ENCODE data around the gene MAPKAP1. TPM values are rescaled to one million over a fixed set of nuclear protein-coding genes. Genes with fewer than 3 reads are reported as not detected.

MAPKAP1 gene
- total RNA-seq, 2 experiments from 2014 or later = 66.2 to 78.8 TPM

GRCh38 chr9:125476645-125477044, 230.4 kb downstream of the MAPKAP1 start:
- DNase-seq (ENCODE audit: low spot score) = no peak
- ChIA-PET POLR2A (no interaction called here), CTCF (ENCODE audit: unreplicated experiment) (no interaction called here)
- Histone ChIP-seq H3K79me2 (ENCODE audit: insufficient read depth, low read depth, low read length) (no peaks in the 10 kb centered on the region), H3K9me3 (ENCODE audit: low read length) (no peaks in the 10 kb centered on the region), H2AFZ (ENCODE audit: low read length) (no peak overlapping the region), H3K4me2 (ENCODE audit: low read length) (no peak overlapping the region), H3K4me1 (ENCODE audit: insufficient read depth, low read length, poor library complexity, severe bottlenecking) (no peaks in the 10 kb centered on the region), H4K20me1 (ENCODE audit: insufficient read depth, low read length) (no peaks in the 10 kb centered on the region), H3K27ac (ENCODE audit: low read depth, low read length, poor library complexity, severe bottlenecking) (no peak overlapping the region), H3K36me3 (ENCODE audit: insufficient read depth, low read length) (peaks cover 13% of the 10 kb centered on the region; the same call in 1 of the 2 replicates), H3K4me3 (ENCODE audit: low read depth, low read length, poor library complexity, severe bottlenecking) (no peak overlapping the region), H3K9me2 (ENCODE audit: insufficient read depth, low read length) (no peaks in the 10 kb centered on the region)
- TF ChIP-seq, protein P1, sequence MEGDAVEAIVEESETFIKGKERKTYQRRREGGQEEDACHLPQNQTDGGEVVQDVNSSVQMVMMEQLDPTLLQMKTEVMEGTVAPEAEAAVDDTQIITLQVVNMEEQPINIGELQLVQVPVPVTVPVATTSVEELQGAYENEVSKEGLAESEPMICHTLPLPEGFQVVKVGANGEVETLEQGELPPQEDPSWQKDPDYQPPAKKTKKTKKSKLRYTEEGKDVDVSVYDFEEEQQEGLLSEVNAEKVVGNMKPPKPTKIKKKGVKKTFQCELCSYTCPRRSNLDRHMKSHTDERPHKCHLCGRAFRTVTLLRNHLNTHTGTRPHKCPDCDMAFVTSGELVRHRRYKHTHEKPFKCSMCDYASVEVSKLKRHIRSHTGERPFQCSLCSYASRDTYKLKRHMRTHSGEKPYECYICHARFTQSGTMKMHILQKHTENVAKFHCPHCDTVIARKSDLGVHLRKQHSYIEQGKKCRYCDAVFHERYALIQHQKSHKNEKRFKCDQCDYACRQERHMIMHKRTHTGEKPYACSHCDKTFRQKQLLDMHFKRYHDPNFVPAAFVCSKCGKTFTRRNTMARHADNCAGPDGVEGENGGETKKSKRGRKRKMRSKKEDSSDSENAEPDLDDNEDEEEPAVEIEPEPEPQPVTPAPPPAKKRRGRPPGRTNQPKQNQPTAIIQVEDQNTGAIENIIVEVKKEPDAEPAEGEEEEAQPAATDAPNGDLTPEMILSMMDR (conservative IDR thresholded peaks at IDR 0.05; ENCODE audit: low read length) = no peak
- no peak for TF ChIP-seq EZH2phosphoT487 (IDR thresholded peaks at IDR 0.05; ENCODE audit: borderline replicate concordance, low read depth, low read length)
- intact Hi-C loops (cut with micrococcal nuclease; ENCODE audit: unreplicated experiment) = no loop called here
- BruUV-seq (replicated peaks) = no TSS peak

DNA sequence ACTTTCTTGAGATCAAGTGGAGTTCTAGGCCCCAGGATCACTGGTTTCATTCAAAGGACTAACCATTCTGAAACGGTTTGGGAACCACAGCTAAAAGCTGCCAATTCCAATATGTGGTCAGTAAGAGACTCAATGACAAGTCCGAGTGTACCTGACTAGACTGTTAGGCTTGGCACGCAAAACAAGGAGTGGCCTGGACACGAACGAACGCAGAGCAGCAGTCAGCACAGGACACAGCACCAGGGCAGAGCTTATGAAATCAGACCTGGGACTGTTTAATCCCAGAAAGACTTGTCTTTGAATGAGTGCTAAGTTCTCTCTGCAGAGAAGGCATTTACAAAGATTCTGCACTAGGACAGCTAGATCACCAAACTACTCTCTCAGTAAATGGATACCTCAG, 231.6 kb downstream of the MAPKAP1 start:
- Histone ChIP-seq H3K9me3 (ENCODE audit: low read length) (no peaks in the 10 kb centered on the region), H3K36me3 (ENCODE audit: insufficient read depth, low read length) (peaks cover 13% of the 10 kb centered on the region; the same call in 1 of the 2 replicates), H3K9me2 (ENCODE audit: insufficient read depth, low read length) (no peaks in the 10 kb centered on the region), H2AFZ (ENCODE audit: low read length) (no peak overlapping the region), H4K20me1 (ENCODE audit: insufficient read depth, low read length) (no peaks in the 10 kb centered on the region), H3K4me2 (ENCODE audit: low read length) (no peak overlapping the region), H3K27ac (ENCODE audit: low read depth, low read length, poor library complexity, severe bottlenecking) (no peak overlapping the region), H3K4me1 (ENCODE audit: insufficient read depth, low read length, poor library complexity, severe bottlenecking) (no peaks in the 10 kb centered on the region), H3K4me3 (ENCODE audit: low read depth, low read length, poor library complexity, severe bottlenecking) (no peak overlapping the region), H3K79me2 (ENCODE audit: insufficient read depth, low read depth, low read length) (no peaks in the 10 kb centered on the region)
- ChIA-PET POLR2A (no interaction called here), CTCF (ENCODE audit: unreplicated experiment) (no interaction called here)
- intact Hi-C loops (cut with micrococcal nuclease; ENCODE audit: unreplicated experiment) = no loop called here
- no TSS peak for BruUV-seq (replicated peaks)
- TF ChIP-seq EZH2phosphoT487 (IDR thresholded peaks at IDR 0.05; ENCODE audit: borderline replicate concordance, low read depth, low read length) = no peak
- TF ChIP-seq, protein P1 (conservative IDR thresholded peaks at IDR 0.05; ENCODE audit: low read length) = no peak
- DNase-seq (ENCODE audit: low spot score) = no peak

DNA sequence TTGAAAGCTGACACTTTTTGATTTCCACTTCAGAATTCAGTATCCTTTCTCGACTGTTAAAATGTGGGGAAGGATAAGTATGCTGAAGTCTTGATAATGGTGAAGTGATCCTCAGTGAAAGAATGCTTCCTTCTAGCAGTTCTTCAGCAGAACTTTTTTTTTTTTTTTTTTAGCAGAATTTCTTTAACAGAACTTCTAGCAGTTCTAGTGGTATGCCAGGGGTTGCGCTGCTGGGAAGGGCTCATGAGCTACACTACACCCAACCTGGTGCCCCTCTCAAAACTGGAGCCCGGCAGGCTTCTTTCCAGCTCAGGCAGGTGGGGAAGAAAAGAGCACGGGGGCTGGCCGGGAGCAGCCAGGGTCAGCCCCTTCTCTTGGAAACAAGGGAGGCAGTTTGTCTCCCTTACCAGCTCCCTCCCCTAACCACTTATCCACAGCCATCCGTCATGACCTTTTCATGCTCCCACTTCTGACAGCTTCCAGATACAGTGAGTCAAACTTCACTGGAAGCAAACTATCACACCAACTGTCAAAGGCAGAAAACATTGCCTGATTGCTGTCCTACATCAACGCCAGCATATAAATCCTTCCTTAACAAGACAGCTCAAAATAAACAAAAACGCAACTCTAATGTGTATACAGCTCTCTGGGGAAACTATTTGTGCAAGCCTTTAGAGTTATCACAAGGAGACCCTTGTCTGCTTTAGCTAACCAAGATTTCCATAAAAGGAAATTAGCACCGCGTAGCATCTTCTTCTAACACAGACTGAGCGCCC, 233.9 kb downstream of the MAPKAP1 start:
- no peak for DNase-seq (ENCODE audit: low spot score)
- H3K9me2 ChIP-seq (ENCODE audit: insufficient read depth, low read length) = no peaks in the 10 kb centered on the region
- H3K79me2 ChIP-seq (ENCODE audit: insufficient read depth, low read depth, low read length) = no peaks in the 10 kb centered on the region
- H2AFZ ChIP-seq (ENCODE audit: low read length) = no peak overlapping the region
- TF ChIP-seq, protein P1 (conservative IDR thresholded peaks at IDR 0.05; ENCODE audit: low read length) = no peak
- TF ChIP-seq EZH2phosphoT487 (IDR thresholded peaks at IDR 0.05; ENCODE audit: borderline replicate concordance, low read depth, low read length) = no peak
- H3K4me2 ChIP-seq (ENCODE audit: low read length) = no peak overlapping the region
- no peaks in the 10 kb centered on the region for H3K4me1 ChIP-seq (ENCODE audit: insufficient read depth, low read length, poor library complexity, severe bottlenecking)
- H4K20me1 ChIP-seq (ENCODE audit: insufficient read depth, low read length) = no peaks in the 10 kb centered on the region
- CTCF ChIA-PET (ENCODE audit: unreplicated experiment) = no interaction called here
- no peak overlapping the region for H3K27ac ChIP-seq (ENCODE audit: low read depth, low read length, poor library complexity, severe bottlenecking)
- no peaks in the 10 kb centered on the region for H3K9me3 ChIP-seq (ENCODE audit: low read length)
- H3K36me3 ChIP-seq (ENCODE audit: insufficient read depth, low read length) = 0 out of 2 replicates have a peak, but pooled peaks cover 5% of the 10 kb centered on the region
- H3K4me3 ChIP-seq (ENCODE audit: low read depth, low read length, poor library complexity, severe bottlenecking) = no peak overlapping the region
- intact Hi-C loops (cut with micrococcal nuclease; ENCODE audit: unreplicated experiment) = no loop called here
- POLR2A ChIA-PET = interaction anchor here (0.6 to 1.0 kb wide), 2 partner anchors 10 to 1060 kb away, joined by 3 to 4 read pairs; no protein-coding TSS in a partner anchor
- BruUV-seq (replicated peaks) = no TSS peak
